Left lung (tissue), 10 donors: Measurements from ENCODE around the gene MYRFL. TPM values are rescaled to one million over a fixed set of nuclear protein-coding genes. Genes with fewer than 3 reads are reported as not detected.

Experiments
- ATAC-seq: fragments of 200-7000 bp; cut with Tn5 transposase; one replicate; pipeline ENCODE4 v1.9.1; 2020; ENCODE audit warnings: moderate library complexity
- DNase-seq, 4 donors: peaks; one replicate each; pipeline ENCODE4 v3.0.0-alpha.2; 2013 to 2020
- H3K27ac ChIP-seq, 2 donors: fragments of 200-600 bp; sonication (generic) in 1 of 2; one replicate each; pipeline versions ENCODE4 v1.5.0 to v1.8.0; 2020 to 2021
- H3K27me3 ChIP-seq, 2 donors: fragments of 200-600 bp; sonication (generic) in 1 of 2; one replicate each; pipeline versions ENCODE4 v1.5.0 to v1.8.0; 2020 to 2021
- H3K36me3 ChIP-seq, 2 donors: fragments of 200-600 bp; sonication (generic) in 1 of 2; one replicate each; pipeline versions ENCODE4 v1.5.0 to v1.8.0; 2020 to 2021
- H3K4me1 ChIP-seq, 2 donors: fragments of 200-600 bp; one replicate each; pipeline ENCODE4 v1.8.0; 2021
- H3K4me3 ChIP-seq, 2 donors: fragments of 200-600 bp; sonication (generic) in 1 of 2; one replicate each; pipeline versions ENCODE4 v1.5.0 to v1.8.0; 2020 to 2021; ENCODE audit warnings: mild to moderate bottlenecking in 1 of 2
- H3K9me3 ChIP-seq, 2 donors: fragments of 200-600 bp; sonication (generic) in 1 of 2; one replicate each; pipeline versions ENCODE4 v1.5.0 to v1.8.0; 2020 to 2021
- intact Hi-C, 2 donors: fragments of 100-400 bp; cut with DNase I; formaldehyde crosslinking; loops; one replicate each; pipeline versions ENCODE4 v1.11.2 to v1.14.2; 2022
- polyA plus RNA-seq, 6 donors: library from polyadenylated mRNA; unstranded; fragments of 120-200 nt; gene quantifications; one replicate each; pipeline ENCODE4 v1.2.1, GENCODE V29; 2013; ENCODE audit not compliant: insufficient read length in 6 of 6
- total RNA-seq, 2 donors: library from RNA; stranded (reverse); fragmentation: NEBNext Ultra II Directional; extraction: Animal tissue kit (Norgen Biotek cat#: 25700); gene quantifications; one replicate each; pipeline ENCODE4 v1.2.1, GENCODE V29; 2021
- TF ChIP-seq, protein P1 (sequence below), 2 donors: fragments of 200-600 bp; sonication (generic) in 1 of 2; IDR thresholded peaks; one replicate each; pipeline versions ENCODE4 v1.5.0 to v1.8.0; 2021; ENCODE audit warnings: antibody characterized with exemption in 2 of 2
- donor health status: DM: no; HTN: yes; CAD: no.
- donor health status: DM: no; HTN: no; CAD: no.

Gene MYRFL
- total and polyA plus RNA-seq, 8 donors: 0.17 to 2.5 (median 0.77) TPM

DNA sequence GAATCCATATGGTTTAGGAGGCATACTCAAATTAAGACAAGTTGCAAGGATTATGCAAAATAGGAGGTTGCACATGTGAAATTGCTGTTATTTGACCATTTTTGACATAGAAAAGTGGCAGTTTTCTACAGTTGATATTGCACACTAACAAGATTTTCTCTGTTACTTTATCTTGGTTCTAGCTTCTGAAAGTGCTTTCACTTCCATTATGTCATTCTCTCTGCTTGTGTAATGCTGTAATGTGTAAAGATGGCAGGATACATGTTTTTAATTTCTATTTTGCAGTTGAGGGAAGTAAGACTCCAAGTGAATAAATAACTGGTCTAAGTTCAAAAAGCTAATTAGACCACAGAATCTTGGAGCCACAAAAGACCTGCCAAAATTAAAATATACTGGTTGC, 60.6 kb downstream of the MYRFL start:
- TF ChIP-seq, protein P1, sequence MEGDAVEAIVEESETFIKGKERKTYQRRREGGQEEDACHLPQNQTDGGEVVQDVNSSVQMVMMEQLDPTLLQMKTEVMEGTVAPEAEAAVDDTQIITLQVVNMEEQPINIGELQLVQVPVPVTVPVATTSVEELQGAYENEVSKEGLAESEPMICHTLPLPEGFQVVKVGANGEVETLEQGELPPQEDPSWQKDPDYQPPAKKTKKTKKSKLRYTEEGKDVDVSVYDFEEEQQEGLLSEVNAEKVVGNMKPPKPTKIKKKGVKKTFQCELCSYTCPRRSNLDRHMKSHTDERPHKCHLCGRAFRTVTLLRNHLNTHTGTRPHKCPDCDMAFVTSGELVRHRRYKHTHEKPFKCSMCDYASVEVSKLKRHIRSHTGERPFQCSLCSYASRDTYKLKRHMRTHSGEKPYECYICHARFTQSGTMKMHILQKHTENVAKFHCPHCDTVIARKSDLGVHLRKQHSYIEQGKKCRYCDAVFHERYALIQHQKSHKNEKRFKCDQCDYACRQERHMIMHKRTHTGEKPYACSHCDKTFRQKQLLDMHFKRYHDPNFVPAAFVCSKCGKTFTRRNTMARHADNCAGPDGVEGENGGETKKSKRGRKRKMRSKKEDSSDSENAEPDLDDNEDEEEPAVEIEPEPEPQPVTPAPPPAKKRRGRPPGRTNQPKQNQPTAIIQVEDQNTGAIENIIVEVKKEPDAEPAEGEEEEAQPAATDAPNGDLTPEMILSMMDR (IDR thresholded peaks at IDR 0.05): no peak
- intact Hi-C loops: no loop called here
- DNase-seq: no peak
- H3K4me1 ChIP-seq: no peaks in the 10 kb centered on the region
- ATAC-seq: no peak
- no peaks in the 10 kb centered on the region for H3K9me3 ChIP-seq
- H3K4me3 ChIP-seq: no peak overlapping the region
- no peak overlapping the region for H3K27ac ChIP-seq
- no peaks in the 10 kb centered on the region for H3K27me3 ChIP-seq
- no peaks in the 10 kb centered on the region for H3K36me3 ChIP-seq

DNA sequence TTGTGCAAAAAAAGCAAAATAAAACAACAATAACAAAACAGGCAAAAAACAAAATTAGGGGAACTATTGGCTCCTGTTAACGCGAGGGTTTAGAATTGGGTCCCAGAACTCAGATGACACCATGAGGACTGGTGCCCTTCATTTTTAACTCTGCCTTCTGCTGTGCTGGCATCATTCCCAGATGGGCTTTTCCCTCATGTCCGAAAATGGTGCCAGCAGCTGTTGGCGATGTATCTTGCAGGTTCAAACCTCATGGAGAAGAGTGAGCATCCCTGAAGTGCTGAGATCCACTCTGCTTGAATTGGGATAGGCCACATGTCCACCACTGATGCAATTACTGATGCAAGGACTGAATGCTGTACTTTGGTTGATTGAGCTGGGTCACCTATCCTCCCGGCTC, 61.1 kb downstream of the MYRFL start:
- Histone ChIP-seq H3K27ac (no peak overlapping the region), H3K4me1 (no peaks in the 10 kb centered on the region), H3K27me3 (no peaks in the 10 kb centered on the region), H3K9me3 (no peaks in the 10 kb centered on the region), H3K4me3 (no peak overlapping the region), H3K36me3 (no peaks in the 10 kb centered on the region)
- ATAC-seq (no peak), DNase-seq (no peak)
- intact Hi-C loops: no loop called here
- TF ChIP-seq, protein P1 (IDR thresholded peaks at IDR 0.05): no peak

DNA sequence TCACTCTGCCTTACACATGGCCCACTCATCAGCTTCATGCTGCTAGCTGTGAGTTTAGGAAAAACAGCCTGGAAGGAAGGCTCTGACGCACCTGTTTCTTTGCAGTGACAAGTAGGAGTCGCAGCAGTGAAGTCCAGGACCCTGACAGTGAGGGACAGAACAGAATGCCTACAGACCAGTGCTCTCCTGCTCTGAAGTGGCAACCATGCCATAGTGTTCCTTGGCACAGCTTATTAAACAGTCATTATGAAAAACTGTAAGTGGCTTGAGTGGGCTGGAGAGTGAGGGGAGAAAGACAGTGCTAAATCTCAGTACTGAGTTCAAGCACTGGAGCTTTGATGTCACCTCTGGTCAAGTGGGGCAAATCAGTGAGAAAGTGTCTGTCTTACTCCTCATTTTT, 61.7 kb downstream of the MYRFL start:
- Histone ChIP-seq H3K36me3 (no peaks in the 10 kb centered on the region), H3K9me3 (no peaks in the 10 kb centered on the region), H3K4me1 (no peaks in the 10 kb centered on the region), H3K4me3 (no peak overlapping the region), H3K27me3 (no peaks in the 10 kb centered on the region), H3K27ac (no peak overlapping the region)
- peak; percentile 81 for ATAC-seq
- DNase-seq: no peak
- intact Hi-C loops: no loop called here
- TF ChIP-seq, protein P1 (IDR thresholded peaks at IDR 0.05): no peak

DNA sequence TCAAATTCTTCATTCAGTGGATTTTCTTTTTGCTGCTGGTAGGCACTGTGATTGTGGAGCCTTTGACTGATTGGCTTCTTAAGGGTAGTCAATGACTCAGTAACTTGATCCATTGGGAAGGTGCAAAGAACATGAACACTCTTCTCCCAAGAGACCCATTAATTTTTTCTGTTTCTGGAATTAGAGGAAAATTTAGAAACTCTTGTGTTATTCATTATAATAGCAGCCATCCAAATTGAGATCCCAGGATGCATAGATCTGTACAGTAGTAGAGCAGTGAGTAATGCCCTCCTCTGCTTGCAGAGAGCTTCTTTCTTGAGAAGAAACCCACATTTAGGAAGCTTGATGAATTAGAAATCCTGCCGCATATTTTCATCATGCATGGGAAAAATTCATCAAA, 63.9 kb downstream of the MYRFL start:
- intact Hi-C loops: no loop called here
- H3K4me3 ChIP-seq: no peak overlapping the region
- H3K27me3 ChIP-seq: no peaks in the 10 kb centered on the region
- ATAC-seq (no peak), DNase-seq (no peak)
- H3K9me3 ChIP-seq: no peaks in the 10 kb centered on the region
- H3K4me1 ChIP-seq: no peaks in the 10 kb centered on the region
- H3K36me3 ChIP-seq: no peaks in the 10 kb centered on the region
- no peak overlapping the region for H3K27ac ChIP-seq
- TF ChIP-seq, protein P1 (IDR thresholded peaks at IDR 0.05): no peak

- Histone ChIP-seq H3K4me3 (no peak overlapping the region), H3K4me1 (no peaks in the 10 kb centered on the region), H3K27me3 (no peaks in the 10 kb centered on the region), H3K27ac (no peak overlapping the region), H3K36me3 (no peaks in the 10 kb centered on the region), H3K9me3 (no peaks in the 10 kb centered on the region)
- ATAC-seq: no peak
- no peak for DNase-seq
- TF ChIP-seq, protein P1 (IDR thresholded peaks at IDR 0.05): no peak
- intact Hi-C loops: no loop called here
Observed at GRCh38 chr12:69894800-69895383, 69.9 kb downstream of the MYRFL start.
